22Rv1 (cell line): ENCODE results near the gene CKS2.

ENCODE experiments used
- ZFX ChIP-seq: fragments of 450-650 bp; IDR thresholded peaks from 2 replicates; pipeline ENCODE4 v1.6.1; 2017; ENCODE audit warnings: antibody characterized with exemption, borderline replicate concordance
- TF ChIP-seq, protein P1 (sequence below): fragments of 450-650 bp; IDR thresholded peaks from 2 replicates; pipeline ENCODE4 v1.5.1; 2017; ENCODE audit warnings: mild to moderate bottlenecking

DNA sequence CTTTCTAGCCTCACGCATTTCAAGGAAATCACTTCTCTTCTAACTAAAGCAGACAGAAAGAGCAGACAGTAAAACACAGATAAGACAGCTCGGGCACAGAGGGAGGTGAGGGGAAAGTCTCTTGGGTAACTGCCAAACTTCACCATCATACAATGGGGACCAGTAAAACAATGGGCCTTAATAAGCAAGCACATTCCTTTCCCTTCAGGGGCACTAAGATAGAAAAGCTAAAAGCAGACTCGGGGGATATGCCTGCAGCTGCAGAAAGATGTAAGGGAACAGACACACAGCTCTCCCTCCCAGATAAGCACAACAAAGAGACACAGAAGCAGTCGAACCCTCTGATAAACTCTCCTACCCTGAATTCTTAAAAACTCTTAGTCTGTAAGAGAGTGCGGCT, 15.6 kb upstream of the CKS2 start:
- TF ChIP-seq, protein P1, sequence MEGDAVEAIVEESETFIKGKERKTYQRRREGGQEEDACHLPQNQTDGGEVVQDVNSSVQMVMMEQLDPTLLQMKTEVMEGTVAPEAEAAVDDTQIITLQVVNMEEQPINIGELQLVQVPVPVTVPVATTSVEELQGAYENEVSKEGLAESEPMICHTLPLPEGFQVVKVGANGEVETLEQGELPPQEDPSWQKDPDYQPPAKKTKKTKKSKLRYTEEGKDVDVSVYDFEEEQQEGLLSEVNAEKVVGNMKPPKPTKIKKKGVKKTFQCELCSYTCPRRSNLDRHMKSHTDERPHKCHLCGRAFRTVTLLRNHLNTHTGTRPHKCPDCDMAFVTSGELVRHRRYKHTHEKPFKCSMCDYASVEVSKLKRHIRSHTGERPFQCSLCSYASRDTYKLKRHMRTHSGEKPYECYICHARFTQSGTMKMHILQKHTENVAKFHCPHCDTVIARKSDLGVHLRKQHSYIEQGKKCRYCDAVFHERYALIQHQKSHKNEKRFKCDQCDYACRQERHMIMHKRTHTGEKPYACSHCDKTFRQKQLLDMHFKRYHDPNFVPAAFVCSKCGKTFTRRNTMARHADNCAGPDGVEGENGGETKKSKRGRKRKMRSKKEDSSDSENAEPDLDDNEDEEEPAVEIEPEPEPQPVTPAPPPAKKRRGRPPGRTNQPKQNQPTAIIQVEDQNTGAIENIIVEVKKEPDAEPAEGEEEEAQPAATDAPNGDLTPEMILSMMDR = no peak
- TF ChIP-seq ZFX = no peak
